ENCODE measurements around the gene IFI35.

GRCh38 chr17:43062984-43063638 lies 56.5 kb downstream of the IFI35 start:
- TF ChIP-seq CTCF (conservative IDR thresholded peaks at IDR 0.05) (no peak), EZH2 (IDR thresholded peaks at IDR 0.05; ENCODE audit: low read depth) (no peak)

Data from PC-9 (cell line).